ENCODE measurements around the gene MED25.

DNA sequence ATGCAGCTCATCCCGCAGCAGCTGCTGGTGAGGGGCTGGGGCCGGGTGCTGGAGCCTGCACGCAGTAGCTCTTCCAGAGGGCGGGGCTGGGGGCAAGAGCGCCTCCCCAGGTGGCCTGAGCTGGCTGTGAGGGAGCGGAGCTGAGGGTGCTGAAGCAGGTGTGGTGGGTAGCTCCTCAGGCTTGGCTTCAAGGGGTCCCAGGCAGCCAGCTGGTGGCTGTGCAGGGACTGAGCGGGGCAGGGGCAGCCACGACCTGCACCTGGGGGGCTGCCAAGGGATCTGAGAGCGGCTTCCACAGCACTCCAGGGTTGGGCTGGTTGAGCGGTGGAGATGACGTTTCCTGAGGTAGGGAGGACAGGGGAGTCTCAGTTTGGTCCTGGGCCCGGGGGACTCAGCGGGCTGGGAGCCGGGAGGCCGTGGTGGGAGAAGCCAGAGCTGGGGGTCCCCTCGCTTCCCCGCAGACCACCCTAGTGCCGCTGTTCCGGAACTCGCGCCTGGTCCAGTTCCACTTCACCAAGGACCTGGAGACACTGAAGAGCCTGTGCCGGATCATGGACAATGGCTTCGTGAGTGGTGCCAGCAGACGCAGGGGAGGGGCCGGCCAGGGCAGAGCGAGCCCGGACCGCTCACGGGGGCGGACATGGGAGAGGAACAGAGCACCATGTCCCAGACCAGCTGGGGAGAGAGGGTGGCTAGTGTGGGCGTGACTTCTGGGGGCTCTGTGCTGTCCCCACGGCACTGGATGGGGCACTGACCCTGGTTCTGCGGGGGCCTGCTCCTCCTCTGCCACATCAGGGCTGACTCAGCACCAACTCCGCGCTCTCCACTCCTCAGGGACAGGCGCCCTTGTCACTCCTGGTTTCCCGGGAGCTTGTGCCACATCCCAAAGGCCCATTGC lies 40.2 kb downstream of the MED25 start:
- TF ChIP-seq, protein P1, sequence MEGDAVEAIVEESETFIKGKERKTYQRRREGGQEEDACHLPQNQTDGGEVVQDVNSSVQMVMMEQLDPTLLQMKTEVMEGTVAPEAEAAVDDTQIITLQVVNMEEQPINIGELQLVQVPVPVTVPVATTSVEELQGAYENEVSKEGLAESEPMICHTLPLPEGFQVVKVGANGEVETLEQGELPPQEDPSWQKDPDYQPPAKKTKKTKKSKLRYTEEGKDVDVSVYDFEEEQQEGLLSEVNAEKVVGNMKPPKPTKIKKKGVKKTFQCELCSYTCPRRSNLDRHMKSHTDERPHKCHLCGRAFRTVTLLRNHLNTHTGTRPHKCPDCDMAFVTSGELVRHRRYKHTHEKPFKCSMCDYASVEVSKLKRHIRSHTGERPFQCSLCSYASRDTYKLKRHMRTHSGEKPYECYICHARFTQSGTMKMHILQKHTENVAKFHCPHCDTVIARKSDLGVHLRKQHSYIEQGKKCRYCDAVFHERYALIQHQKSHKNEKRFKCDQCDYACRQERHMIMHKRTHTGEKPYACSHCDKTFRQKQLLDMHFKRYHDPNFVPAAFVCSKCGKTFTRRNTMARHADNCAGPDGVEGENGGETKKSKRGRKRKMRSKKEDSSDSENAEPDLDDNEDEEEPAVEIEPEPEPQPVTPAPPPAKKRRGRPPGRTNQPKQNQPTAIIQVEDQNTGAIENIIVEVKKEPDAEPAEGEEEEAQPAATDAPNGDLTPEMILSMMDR (conservative IDR thresholded peaks at IDR 0.05; ENCODE audit: low read depth, low read length): peak; percentile 25; the same call in 1 of the 2 replicates
- no peak for TF ChIP-seq EZH2phosphoT487 (IDR thresholded peaks at IDR 0.05; ENCODE audit: borderline replicate concordance, low read length)
- no peak for TF ChIP-seq EZH2 (IDR thresholded peaks at IDR 0.05; ENCODE audit: low read length, unreplicated experiment)
